IMR-90 (cell line): Measurements from ENCODE around the gene PHF11. TPM values are rescaled to one million over a fixed set of nuclear protein-coding genes. Genes with fewer than 3 reads are reported as not detected.

Source experiments
- ATAC-seq: fragments of 200-7000 bp; cut with Tn5 transposase; 2 replicates; pipeline ENCODE4 v1.9.1; 2020; ENCODE audit warnings: low read depth, mild to moderate bottlenecking, moderate library complexity
- BruUV-seq: library from RNA; stranded (reverse); fragments of 400-500 nt; replicated peaks from 2 replicates; lab custom pipeline; 2021; lab: Mats Ljungman, UMichigan
- CTCF ChIA-PET: fragments of 300-600 bp; formaldehyde crosslinking; extraction: SDS; loops from one replicate; lab custom pipeline; 2021; ENCODE audit warnings: antibody characterized with exemption; lab: Yijun Ruan, JAX
- POLR2A ChIA-PET: fragments of 300-600 bp; sonication (Branson Sonifier 250); formaldehyde crosslinking; loops from one replicate; lab custom pipeline; 2022; ENCODE audit warnings: antibody characterized with exemption; ENCODE audit not compliant: unreplicated experiment; lab: Charles Lee
- DNase-seq: peaks from one replicate; pipeline ENCODE4 v3.0.0; 2013
- H2AFZ ChIP-seq: replicated peaks from 2 replicates; pipeline ENCODE3; 2013; ENCODE audit warnings: low read length, mild to moderate bottlenecking; ENCODE audit not compliant: poor library complexity
- H2AK5ac ChIP-seq: 2 replicates; pipeline ENCODE4 v1.6.1; 2013; ENCODE audit warnings: low read depth, low read length, inconsistent platforms
- H2AK9ac ChIP-seq: replicated peaks from 2 replicates; pipeline ENCODE3; 2013; ENCODE audit warnings: mild to moderate bottlenecking, low read depth, low read length, moderate library complexity; ENCODE audit not compliant: poor library complexity
- H2BK120ac ChIP-seq: 2 replicates; pipeline ENCODE4 v1.6.1; 2013; ENCODE audit warnings: low read depth, low read length, inconsistent platforms
- H2BK15ac ChIP-seq: 3 replicates; pipeline ENCODE4 v1.6.1; 2013; ENCODE audit warnings: low read depth, low read length, inconsistent platforms
- H2BK20ac ChIP-seq: 2 replicates; pipeline ENCODE4 v1.6.1; 2013; ENCODE audit warnings: low read depth, mild to moderate bottlenecking, inconsistent platforms, low read length, moderate library complexity
- H2BK5ac ChIP-seq: 2 replicates; pipeline ENCODE4 v1.6.1; 2013; ENCODE audit warnings: mild to moderate bottlenecking, low read depth, low read length, inconsistent platforms; ENCODE audit not compliant: poor library complexity, severe bottlenecking
- H3K14ac ChIP-seq: replicated peaks from 2 replicates; pipeline ENCODE4 v1.6.1; 2013; ENCODE audit warnings: low read depth, low read length, inconsistent platforms
- H3K18ac ChIP-seq: 2 replicates; pipeline ENCODE4 v1.6.1; 2013; ENCODE audit warnings: low read depth, low read length, control low read depth
- H3K23ac ChIP-seq: 2 replicates; pipeline ENCODE4 v1.6.1; 2013; ENCODE audit warnings: low read depth, low read length, inconsistent platforms
- H3K27ac ChIP-seq: 2 replicates; pipeline ENCODE4 v1.5.1; 2013; ENCODE audit warnings: mild to moderate bottlenecking, control low read depth, low read length; ENCODE audit not compliant: insufficient read depth
- H3K27me3 ChIP-seq: 2 replicates; pipeline ENCODE4 v1.6.1; 2013; ENCODE audit warnings: low read length; ENCODE audit not compliant: control insufficient read depth, insufficient read depth
- H3K36me3 ChIP-seq: 2 replicates; pipeline ENCODE4 v1.6.1; 2013; ENCODE audit warnings: low read length, mixed read lengths; ENCODE audit not compliant: control insufficient read depth, insufficient read depth
- H3K4ac ChIP-seq: 2 replicates; pipeline ENCODE4 v1.6.1; 2013; ENCODE audit warnings: low read depth, low read length, inconsistent platforms
- H3K4me1 ChIP-seq: 2 replicates; pipeline ENCODE4 v1.6.1; 2013; ENCODE audit warnings: low read length, mixed read lengths; ENCODE audit not compliant: control insufficient read depth, insufficient read depth
- H3K4me2 ChIP-seq: 2 replicates; pipeline ENCODE4 v1.6.1; 2013; ENCODE audit warnings: low read depth, mild to moderate bottlenecking, control low read depth, low read length, moderate library complexity
- H3K4me3 ChIP-seq: 2 replicates; pipeline ENCODE4 v1.5.1; 2013; ENCODE audit warnings: low read depth, mild to moderate bottlenecking, control low read depth, low read length, moderate library complexity; ENCODE audit not compliant: insufficient read depth
- H3K56ac ChIP-seq: 2 replicates; pipeline ENCODE4 v1.6.1; 2013; ENCODE audit warnings: low read length, inconsistent platforms; ENCODE audit not compliant: insufficient read depth; ENCODE audit errors: extremely low read depth
- H3K79me1 ChIP-seq, 2 experiments: 2 replicates each; pipeline ENCODE4 v1.6.1; 2013; ENCODE audit warnings: low read length in 2 of 2, inconsistent platforms in 1 of 2, low read depth in 1 of 2
- H3K9ac ChIP-seq: 2 replicates; pipeline ENCODE4 v1.6.1; 2013; ENCODE audit warnings: low read depth, low read length, control low read depth
- H3K9me1 ChIP-seq: 2 replicates; pipeline ENCODE4 v1.6.1; 2013; ENCODE audit warnings: low read length, inconsistent platforms; ENCODE audit not compliant: insufficient read depth
- H3K9me3 ChIP-seq: 2 replicates; pipeline ENCODE4 v1.6.1; 2013; ENCODE audit warnings: low read length; ENCODE audit not compliant: control insufficient read depth, insufficient read depth
- H4K20me1 ChIP-seq: 2 replicates; pipeline ENCODE4 v1.6.1; 2013; ENCODE audit warnings: low read length, inconsistent platforms; ENCODE audit not compliant: insufficient read depth
- H4K5ac ChIP-seq: 2 replicates; pipeline ENCODE4 v1.6.1; 2013; ENCODE audit warnings: mild to moderate bottlenecking, low read depth, low read length, control low read depth
- H4K8ac ChIP-seq, 2 experiments: 2 replicates each; pipeline ENCODE4 v1.6.1; 2013; ENCODE audit warnings: low read depth in 2 of 2, low read length in 2 of 2, control low read depth in 1 of 2, inconsistent platforms in 1 of 2
- H4K91ac ChIP-seq: 2 replicates; pipeline ENCODE4 v1.6.1; 2013; ENCODE audit warnings: low read depth, low read length, inconsistent platforms; ENCODE audit not compliant: insufficient read depth
- BHLHE40 ChIP-seq: fragments of 150-350 bp; IDR thresholded peaks from 2 replicates; pipeline ENCODE4 v1.6.1; 2016; ENCODE audit warnings: mild to moderate bottlenecking, low read depth, low read length
- CEBPB ChIP-seq: IDR thresholded peaks from 2 replicates; pipeline ENCODE4 v1.6.1; 2012; ENCODE audit warnings: low read depth, low read length, improper control_type of control experiment
- CHD1 ChIP-seq: IDR thresholded peaks from 2 replicates; pipeline ENCODE4 v1.6.1; 2012; ENCODE audit warnings: low read depth, low read length, improper control_type of control experiment
- CTCF ChIP-seq: conservative IDR thresholded peaks from 2 replicates; pipeline ENCODE4 v1.5.1; 2012; ENCODE audit warnings: mild to moderate bottlenecking, low read depth, low read length, improper control_type of control experiment
- ELK1 ChIP-seq: fragments of 150-350 bp; IDR thresholded peaks from 2 replicates; pipeline ENCODE4 v1.6.1; 2016; ENCODE audit warnings: low read depth, mild to moderate bottlenecking, low read length, moderate library complexity, borderline replicate concordance
- MAFK ChIP-seq: IDR thresholded peaks from 2 replicates; pipeline ENCODE4 v1.6.1; 2012; ENCODE audit warnings: low read depth, low read length, improper control_type of control experiment
- MAZ ChIP-seq: IDR thresholded peaks from 2 replicates; pipeline ENCODE4 v1.6.1; 2012; ENCODE audit warnings: low read depth, mild to moderate bottlenecking, low read length, improper control_type of control experiment, moderate library complexity, borderline replicate concordance
- MXI1 ChIP-seq: IDR thresholded peaks from 2 replicates; pipeline ENCODE4 v1.6.1; 2012; ENCODE audit warnings: low read depth, mild to moderate bottlenecking, low read length, moderate library complexity, borderline replicate concordance
- NFE2L2 ChIP-seq: fragments of 150-350 bp; IDR thresholded peaks from 2 replicates; pipeline ENCODE4 v1.6.1; 2016; ENCODE audit warnings: low read depth, mild to moderate bottlenecking, low read length
- POLR2A ChIP-seq: IDR thresholded peaks from 2 replicates; pipeline ENCODE4 v1.6.1; 2012; ENCODE audit warnings: mild to moderate bottlenecking, low read depth, low read length
- RAD21 ChIP-seq: IDR thresholded peaks from 2 replicates; pipeline ENCODE4 v1.6.1; 2012; ENCODE audit warnings: low read length, improper control_type of control experiment
- RCOR1 ChIP-seq: IDR thresholded peaks from 2 replicates; pipeline ENCODE4 v1.6.1; 2012; ENCODE audit warnings: mild to moderate bottlenecking, low read length, improper control_type of control experiment; ENCODE audit not compliant: insufficient replicate concordance
- RFX5 ChIP-seq: IDR thresholded peaks from 2 replicates; pipeline ENCODE4 v1.8.0; 2012; ENCODE audit warnings: low read depth, mild to moderate bottlenecking, low read length, moderate library complexity
- SMC3 ChIP-seq: fragments of 150-350 bp; IDR thresholded peaks from 2 replicates; pipeline ENCODE4 v1.6.1; 2016; ENCODE audit warnings: low read depth, mild to moderate bottlenecking, antibody characterized with exemption, low read length, moderate library complexity
- USF2 ChIP-seq: fragments of 150-350 bp; IDR thresholded peaks from 2 replicates; pipeline ENCODE4 v1.6.1; 2017; ENCODE audit warnings: mild to moderate bottlenecking, antibody characterized with exemption, low read length, low read depth
- WGBS, 2 experiments: methylation state at CpG; one replicate each; pipeline versions ENCODE4 v1.1.5 to v1.1.7; 2013; ENCODE audit warnings: missing lambda C conversion rate in 2 of 2; ENCODE audit not compliant: insufficient read length in 1 of 2; ENCODE audit errors: extremely low coverage in 2 of 2; 5-methylcytosine and 5-hydroxymethylcytosine counted together
- dilution Hi-C: fragments of 300-500 bp; cut with HindIII; formaldehyde crosslinking; loops from one replicate; pipeline ENCODE4 v1.14.3; 2018; ENCODE audit warnings: low sequenced_read_pairs; ENCODE audit not compliant: unreplicated experiment
- in situ Hi-C: fragments of 300-500 bp; cut with MboI; formaldehyde crosslinking; loops from 3 replicates; pipeline ENCODE4 v1.14.3; 2019; ENCODE audit warnings: low sequenced_read_pairs, inconsistent platforms, mixed read lengths
- intact Hi-C: fragments of 100-400 bp; cut with micrococcal nuclease; formaldehyde crosslinking; loops from 2 replicates; pipeline ENCODE4 v1.10.0; 2022
- polyA plus RNA-seq, 3 experiments: library from polyadenylated mRNA; depleted of rRNA; stranded (reverse); fragments of >200 nt; gene quantifications; 2 replicates each; pipeline ENCODE4 v1.2.3, GENCODE V29; 2012; ENCODE audit warnings: low replicate concordance in 1 of 3
- total RNA-seq: library from RNA; depleted of rRNA; stranded (reverse); fragments of >200 nt; gene quantifications from 2 replicates; pipeline ENCODE4 v1.2.3, GENCODE V29; 2012

Gene PHF11
- total and polyA plus RNA-seq, 2 of the 4 experiments (the other 2 are of a cell fraction) = 3.9 to 15.4 TPM

GRCh38 chr13:49567491-49567890 lies 71.7 kb downstream of the PHF11 start:
- Histone ChIP-seq H4K20me1 (0 out of 2 replicates have a peak, but pooled peaks cover 3% of the 10 kb centered on the region), H3K4me3 (no peak overlapping the region), H3K14ac (no peak overlapping the region), H2BK5ac (no peak overlapping the region), H3K9ac (no peak overlapping the region), H2BK20ac (no peak overlapping the region), H3K23ac (0 out of 2 replicates have a peak overlapping the region, but pooled peaks have one; percentile 27), H4K5ac (no peak overlapping the region), H4K91ac (no peak overlapping the region), H2BK15ac (no peak overlapping the region), H3K79me1 (peaks cover 4 to 24% of the 10 kb centered on the region in 2 experiments), H3K18ac (no peak overlapping the region), H3K4me1 (peaks cover 3% of the 10 kb centered on the region; the same call in 1 of the 2 replicates), H3K56ac (no peak overlapping the region), H2AK5ac (no peak overlapping the region), H3K9me1 (peaks cover 10% of the 10 kb centered on the region), H2AK9ac (no peak overlapping the region), H3K4me2 (no peak overlapping the region), H2AFZ (no peak overlapping the region), H3K9me3 (no peaks in the 10 kb centered on the region), H3K4ac (no peak overlapping the region), H3K27ac (no peak overlapping the region), H4K8ac (no peak overlapping the region), H3K27me3 (no peaks in the 10 kb centered on the region), H3K36me3 (peaks cover 4% of the 10 kb centered on the region), H2BK120ac (no peak overlapping the region)
- TF ChIP-seq RAD21 (no peak), POLR2A (no peak), ELK1 (no peak), CHD1 (no peak), BHLHE40 (no peak), MAZ (no peak), MAFK (no peak), RCOR1 (no peak), RFX5 (no peak), MXI1 (no peak), CTCF (no peak), NFE2L2 (no peak), CEBPB (no peak), SMC3 (no peak), USF2 (no peak)
- dilution Hi-C loops = no loop called here
- CTCF ChIA-PET = interaction anchor here (0.6 kb wide), 1 partner anchor 89 kb away, joined by 3 read pairs; no protein-coding TSS in a partner anchor
- DNase-seq = no peak
- BruUV-seq = no TSS peak
- no peak for ATAC-seq
- intact Hi-C loops = no loop called here
- in situ Hi-C loops = no loop called here
- WGBS, 2 experiments = 100% methylated on average over 1 of the region's 5 CpGs; no CpG with 5 or more reads in 1 of the 2 experiments
- POLR2A ChIA-PET = no interaction called here
